Vagina (tissue), 2 donors: ENCODE data around the gene CCDC33. TPM values are rescaled to one million over a fixed set of nuclear protein-coding genes. Genes with fewer than 3 reads are reported as not detected.

Experiments used
- DNase-seq, 2 donors: peaks; one replicate each; pipeline ENCODE4 v3.0.0-alpha.2; 2017; ENCODE audit errors: extremely low spot score in 2 of 2
- H3K27ac ChIP-seq: fragments of 200-600 bp; sonication (generic); one replicate; pipeline ENCODE4 v1.5.1; 2019
- H3K27me3 ChIP-seq: fragments of 200-600 bp; sonication (generic); one replicate; pipeline ENCODE4 v1.5.1; 2019
- H3K36me3 ChIP-seq, 2 donors: fragments of 200-600 bp; sonication (generic); one replicate each; pipeline ENCODE4 v1.5.1; 2017 to 2019
- H3K4me1 ChIP-seq: fragments of 200-600 bp; sonication (generic); one replicate; pipeline ENCODE4 v1.5.1; 2019
- H3K4me3 ChIP-seq, 2 donors: fragments of 200-600 bp; sonication (generic); 1 replicate in 1 of 2; 2 replicates in 1 of 2; pipeline ENCODE4 v1.5.1; 2016 to 2019
- H3K9me3 ChIP-seq: fragments of 200-600 bp; sonication (generic); one replicate; pipeline ENCODE4 v1.5.1; 2019
- POLR2A ChIP-seq, 2 donors: fragments of 450-650 bp; IDR thresholded peaks; one replicate each; pipeline ENCODE4 v1.6.1; 2017; ENCODE audit warnings: antibody characterized with exemption in 2 of 2, mild to moderate bottlenecking in 2 of 2, moderate library complexity in 2 of 2
- POLR2AphosphoS5 ChIP-seq, 2 donors: sonication (generic); formaldehyde crosslinking; IDR thresholded peaks; one replicate each; pipeline ENCODE4 v1.9.0; 2017; ENCODE audit warnings: antibody characterized with exemption in 2 of 2, mild to moderate bottlenecking in 2 of 2, low read depth in 1 of 2; ENCODE audit not compliant: insufficient read depth in 1 of 2
- intact Hi-C: fragments of 100-400 bp; cut with DNase I; formaldehyde crosslinking; loops from one replicate; pipeline ENCODE4 v1.15.1; 2023
- total RNA-seq: library from RNA; depleted of rRNA; stranded (reverse); fragments of >200 nt; gene quantifications from one replicate; pipeline ENCODE4 v1.2.3, GENCODE V29; 2016
- TF ChIP-seq, protein P1 (sequence below), 3 experiments: fragments of 450-650 bp in 2 of 3; fragments of 200-600 bp in 1 of 3; sonication (generic) in 1 of 3; IDR thresholded peaks; one replicate each; pipeline ENCODE4 v1.5.1; 2017 to 2019; ENCODE audit warnings: antibody characterized with exemption in 3 of 3, mild to moderate bottlenecking in 2 of 3, moderate library complexity in 2 of 3

The CCDC33 gene
- total RNA-seq, 1 donor from 2014 or later = not detected

GRCh38 chr15:74338676-74339075 is 102.5 kb downstream of the CCDC33 start:
- TF ChIP-seq POLR2A (IDR thresholded peaks at IDR 0.05) (no peak), POLR2AphosphoS5 (IDR thresholded peaks at IDR 0.05; ENCODE audit: insufficient read depth in 1 of 2, low read depth in 1 of 2) (no peak)
- TF ChIP-seq, protein P1, sequence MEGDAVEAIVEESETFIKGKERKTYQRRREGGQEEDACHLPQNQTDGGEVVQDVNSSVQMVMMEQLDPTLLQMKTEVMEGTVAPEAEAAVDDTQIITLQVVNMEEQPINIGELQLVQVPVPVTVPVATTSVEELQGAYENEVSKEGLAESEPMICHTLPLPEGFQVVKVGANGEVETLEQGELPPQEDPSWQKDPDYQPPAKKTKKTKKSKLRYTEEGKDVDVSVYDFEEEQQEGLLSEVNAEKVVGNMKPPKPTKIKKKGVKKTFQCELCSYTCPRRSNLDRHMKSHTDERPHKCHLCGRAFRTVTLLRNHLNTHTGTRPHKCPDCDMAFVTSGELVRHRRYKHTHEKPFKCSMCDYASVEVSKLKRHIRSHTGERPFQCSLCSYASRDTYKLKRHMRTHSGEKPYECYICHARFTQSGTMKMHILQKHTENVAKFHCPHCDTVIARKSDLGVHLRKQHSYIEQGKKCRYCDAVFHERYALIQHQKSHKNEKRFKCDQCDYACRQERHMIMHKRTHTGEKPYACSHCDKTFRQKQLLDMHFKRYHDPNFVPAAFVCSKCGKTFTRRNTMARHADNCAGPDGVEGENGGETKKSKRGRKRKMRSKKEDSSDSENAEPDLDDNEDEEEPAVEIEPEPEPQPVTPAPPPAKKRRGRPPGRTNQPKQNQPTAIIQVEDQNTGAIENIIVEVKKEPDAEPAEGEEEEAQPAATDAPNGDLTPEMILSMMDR (IDR thresholded peaks at IDR 0.05) = no peak
- no peak overlapping the region for H3K27ac ChIP-seq
- H3K27me3 ChIP-seq = no peaks in the 10 kb centered on the region
- no peak overlapping the region for H3K4me3 ChIP-seq
- no peaks in the 10 kb centered on the region for H3K4me1 ChIP-seq
- DNase-seq = no peak
- no peaks in the 10 kb centered on the region for H3K36me3 ChIP-seq
- intact Hi-C loops = no loop called here
- no peaks in the 10 kb centered on the region for H3K9me3 ChIP-seq

GRCh38 chr15:74339371-74339770 is 103.2 kb downstream of the CCDC33 start:
- Histone ChIP-seq H3K27me3 (no peaks in the 10 kb centered on the region), H3K36me3 (no peaks in the 10 kb centered on the region), H3K4me3 (no peak overlapping the region), H3K27ac (no peak overlapping the region), H3K9me3 (no peaks in the 10 kb centered on the region), H3K4me1 (no peaks in the 10 kb centered on the region)
- intact Hi-C loops = no loop called here
- TF ChIP-seq POLR2AphosphoS5 (IDR thresholded peaks at IDR 0.05; ENCODE audit: insufficient read depth in 1 of 2, low read depth in 1 of 2) (no peak), POLR2A (IDR thresholded peaks at IDR 0.05) (no peak)
- TF ChIP-seq, protein P1 (IDR thresholded peaks at IDR 0.05) = no peak
- DNase-seq = no peak

- intact Hi-C loops = no loop called here
- no peaks in the 10 kb centered on the region for H3K27me3 ChIP-seq
- no peaks in the 10 kb centered on the region for H3K36me3 ChIP-seq
- DNase-seq = no peak
- TF ChIP-seq POLR2AphosphoS5 (IDR thresholded peaks at IDR 0.05; ENCODE audit: insufficient read depth in 1 of 2, low read depth in 1 of 2) = no peak
- no peak for TF ChIP-seq POLR2A (IDR thresholded peaks at IDR 0.05)
- TF ChIP-seq, protein P1 (IDR thresholded peaks at IDR 0.05) = no peak
- H3K4me1 ChIP-seq = no peaks in the 10 kb centered on the region
- no peak overlapping the region for H3K27ac ChIP-seq
- no peaks in the 10 kb centered on the region for H3K9me3 ChIP-seq
- no peak overlapping the region for H3K4me3 ChIP-seq
These were observed 104.0 kb downstream of the CCDC33 start for GRCh38 chr15:74340150-74340549.

DNA sequence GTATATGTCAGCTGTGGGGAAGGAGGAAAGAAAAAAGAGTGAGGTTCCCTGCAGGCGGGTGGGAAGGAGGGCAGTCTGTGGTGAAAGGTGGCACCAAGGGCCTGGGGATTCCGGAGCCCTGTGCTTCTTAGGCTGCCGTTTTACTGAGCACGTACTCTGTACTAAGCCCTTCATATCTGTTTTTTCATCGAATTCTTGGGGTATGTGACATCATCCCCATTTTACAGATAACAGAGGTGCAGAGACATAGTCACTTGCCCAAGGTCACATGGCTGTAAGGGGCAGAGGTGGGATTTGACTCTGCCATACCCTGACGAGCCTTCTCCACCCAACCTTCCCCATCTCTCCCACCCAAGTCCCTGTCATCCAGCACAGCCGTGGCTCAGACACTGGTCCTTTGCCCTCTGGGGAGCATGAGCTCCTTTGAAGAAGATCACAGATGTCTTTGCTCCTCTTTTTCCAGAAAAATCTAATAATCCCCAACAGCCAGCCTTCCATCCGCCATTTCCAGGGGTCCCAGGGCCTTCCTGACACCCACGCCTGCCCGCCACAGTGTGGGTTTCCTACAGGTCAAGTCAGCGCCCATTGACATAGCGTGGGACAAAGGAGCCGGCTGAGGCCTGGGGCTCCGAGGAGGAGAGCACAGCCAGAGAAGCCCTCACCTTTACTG is 107.1 kb downstream of the CCDC33 start:
- H3K9me3 ChIP-seq = no peaks in the 10 kb centered on the region
- DNase-seq = no peak
- no peak overlapping the region for H3K4me3 ChIP-seq
- no peaks in the 10 kb centered on the region for H3K4me1 ChIP-seq
- H3K36me3 ChIP-seq = no peaks in the 10 kb centered on the region
- no peak overlapping the region for H3K27ac ChIP-seq
- TF ChIP-seq POLR2AphosphoS5 (IDR thresholded peaks at IDR 0.05; ENCODE audit: insufficient read depth in 1 of 2, low read depth in 1 of 2) (no peak), POLR2A (IDR thresholded peaks at IDR 0.05) (no peak)
- TF ChIP-seq, protein P1 (IDR thresholded peaks at IDR 0.05) = no peak
- intact Hi-C loops = no loop called here
- H3K27me3 ChIP-seq = no peaks in the 10 kb centered on the region

GRCh38 chr15:74343797-74344127 is 107.6 kb downstream of the CCDC33 start:
- no peak for DNase-seq
- TF ChIP-seq, protein P1 (IDR thresholded peaks at IDR 0.05) = no peak
- no peak for TF ChIP-seq POLR2AphosphoS5 (IDR thresholded peaks at IDR 0.05; ENCODE audit: insufficient read depth in 1 of 2, low read depth in 1 of 2)
- TF ChIP-seq POLR2A (IDR thresholded peaks at IDR 0.05) = no peak
- Histone ChIP-seq H3K36me3 (no peaks in the 10 kb centered on the region), H3K27me3 (no peaks in the 10 kb centered on the region), H3K9me3 (no peaks in the 10 kb centered on the region), H3K4me3 (no peak overlapping the region), H3K27ac (no peak overlapping the region), H3K4me1 (no peaks in the 10 kb centered on the region)
- intact Hi-C loops = no loop called here
